Coronary artery (tissue), 2 donors: Measurements from ENCODE around the gene ZGLP1.

Experiments used
- DNase-seq: peaks from one replicate; pipeline ENCODE4 v3.0.0-alpha.2; 2017; ENCODE audit warnings: low spot score
- H3K27ac ChIP-seq, 2 donors: fragments of 200-600 bp; sonication (generic); one replicate each; pipeline ENCODE4 v1.5.1; 2016 to 2019
- H3K4me3 ChIP-seq: fragments of 200-600 bp; sonication (generic); 2 replicates; pipeline ENCODE4 v1.5.1; 2016; ENCODE audit warnings: mild to moderate bottlenecking, moderate library complexity
- TF ChIP-seq, protein P1 (sequence below): fragments of 200-600 bp; sonication (generic); IDR thresholded peaks from one replicate; pipeline ENCODE4 v1.5.1; 2019; ENCODE audit warnings: antibody characterized with exemption

ZGLP1 gene

DNA sequence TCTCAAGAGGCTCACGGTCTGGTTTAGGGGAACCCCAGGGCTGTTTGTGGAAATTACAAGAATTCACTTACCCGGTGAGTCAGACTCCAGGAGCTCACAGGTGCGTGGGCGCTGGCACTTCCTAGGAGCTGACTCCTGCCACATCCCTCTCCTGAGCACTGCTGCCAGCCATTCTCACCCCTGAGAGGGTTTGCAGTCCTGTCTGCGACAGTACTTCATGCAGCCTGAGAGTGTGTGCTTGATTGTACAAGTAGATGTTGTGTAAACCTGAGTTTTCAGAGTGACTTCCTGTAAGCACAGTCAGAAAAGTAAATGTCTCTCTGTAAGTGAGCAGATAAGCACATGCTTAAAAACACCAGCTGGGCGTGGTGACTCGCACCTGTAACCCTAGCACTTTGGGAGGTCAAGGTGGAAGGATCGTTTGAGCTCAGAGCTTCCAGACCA is 49.5 kb downstream of the ZGLP1 start:
- Histone ChIP-seq H3K4me3 (no peak overlapping the region), H3K27ac (no peak overlapping the region)
- DNase-seq = no peak
- TF ChIP-seq, protein P1, sequence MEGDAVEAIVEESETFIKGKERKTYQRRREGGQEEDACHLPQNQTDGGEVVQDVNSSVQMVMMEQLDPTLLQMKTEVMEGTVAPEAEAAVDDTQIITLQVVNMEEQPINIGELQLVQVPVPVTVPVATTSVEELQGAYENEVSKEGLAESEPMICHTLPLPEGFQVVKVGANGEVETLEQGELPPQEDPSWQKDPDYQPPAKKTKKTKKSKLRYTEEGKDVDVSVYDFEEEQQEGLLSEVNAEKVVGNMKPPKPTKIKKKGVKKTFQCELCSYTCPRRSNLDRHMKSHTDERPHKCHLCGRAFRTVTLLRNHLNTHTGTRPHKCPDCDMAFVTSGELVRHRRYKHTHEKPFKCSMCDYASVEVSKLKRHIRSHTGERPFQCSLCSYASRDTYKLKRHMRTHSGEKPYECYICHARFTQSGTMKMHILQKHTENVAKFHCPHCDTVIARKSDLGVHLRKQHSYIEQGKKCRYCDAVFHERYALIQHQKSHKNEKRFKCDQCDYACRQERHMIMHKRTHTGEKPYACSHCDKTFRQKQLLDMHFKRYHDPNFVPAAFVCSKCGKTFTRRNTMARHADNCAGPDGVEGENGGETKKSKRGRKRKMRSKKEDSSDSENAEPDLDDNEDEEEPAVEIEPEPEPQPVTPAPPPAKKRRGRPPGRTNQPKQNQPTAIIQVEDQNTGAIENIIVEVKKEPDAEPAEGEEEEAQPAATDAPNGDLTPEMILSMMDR = no peak

DNA sequence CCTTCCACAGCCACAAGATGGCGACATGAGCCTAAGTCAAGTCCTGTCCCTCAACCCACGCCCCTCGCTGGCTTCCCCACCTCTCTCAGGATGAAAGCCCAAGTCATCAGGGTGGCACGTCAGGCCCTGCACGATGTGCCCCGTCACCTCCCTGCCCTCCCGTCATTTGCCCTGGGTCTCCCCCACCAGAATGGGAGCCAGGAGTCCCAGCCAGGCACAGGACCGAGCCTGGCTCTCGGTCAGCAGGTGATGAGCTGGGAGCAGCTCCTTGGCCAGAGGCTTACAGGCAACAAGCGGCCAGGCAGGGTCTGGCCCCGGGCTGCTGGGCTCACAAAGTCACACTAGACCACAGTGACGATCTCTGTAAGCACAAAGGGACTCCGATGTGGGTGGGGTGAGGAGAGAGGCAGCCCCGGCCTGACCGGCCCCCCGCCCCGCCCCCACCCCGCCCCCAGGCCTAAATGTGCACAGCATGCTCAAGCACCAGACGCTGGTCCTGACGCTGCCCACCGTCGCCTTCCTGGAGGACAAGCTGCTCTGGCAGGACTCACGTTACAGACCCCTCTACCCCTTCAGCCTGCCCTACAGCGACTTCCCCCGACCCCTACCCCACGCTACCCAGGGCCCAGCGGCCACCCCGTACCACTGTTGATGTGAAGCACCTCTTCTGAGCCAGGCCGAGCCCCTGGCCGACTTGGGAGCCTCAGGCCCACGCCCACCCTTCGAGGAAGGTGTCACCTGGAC is 50.3 kb downstream of the ZGLP1 start:
- no peak overlapping the region for H3K27ac ChIP-seq
- TF ChIP-seq, protein P1 = peak; percentile 50
- no peak for DNase-seq
- no peak overlapping the region for H3K4me3 ChIP-seq

DNA sequence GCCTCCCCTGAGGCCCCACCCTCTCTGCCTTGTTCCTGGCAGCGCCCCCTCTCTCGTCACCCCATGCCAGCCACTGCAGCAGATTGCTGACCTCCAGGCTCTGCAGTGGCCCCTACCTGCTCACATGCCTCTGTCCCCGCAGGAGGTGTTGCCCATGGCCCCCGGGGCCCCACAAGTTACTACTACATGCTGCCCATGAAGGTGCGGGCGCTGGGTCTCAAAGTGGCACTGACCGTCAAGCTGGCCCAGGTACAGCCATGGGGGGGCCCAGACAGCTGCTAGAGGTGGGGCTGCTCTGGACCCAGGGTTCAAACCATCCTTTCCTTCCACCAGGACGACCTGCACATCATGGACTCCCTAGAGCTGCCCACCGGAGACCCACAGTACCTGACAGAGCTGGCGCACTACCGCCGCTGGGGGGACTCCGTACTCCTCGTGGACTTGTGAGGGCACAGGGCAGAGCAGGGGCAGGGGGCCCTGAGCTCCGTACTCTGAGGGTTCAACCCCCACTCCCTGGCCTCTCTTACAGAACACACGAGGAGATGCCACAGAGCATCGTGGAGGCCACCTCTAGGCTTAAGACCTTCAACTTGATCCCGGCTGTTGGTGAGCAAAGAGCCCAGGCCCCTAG is 51.4 kb downstream of the ZGLP1 start:
- Histone ChIP-seq H3K4me3 (no peak overlapping the region), H3K27ac (no peak overlapping the region)
- TF ChIP-seq, protein P1 = no peak
- no peak for DNase-seq

DNA sequence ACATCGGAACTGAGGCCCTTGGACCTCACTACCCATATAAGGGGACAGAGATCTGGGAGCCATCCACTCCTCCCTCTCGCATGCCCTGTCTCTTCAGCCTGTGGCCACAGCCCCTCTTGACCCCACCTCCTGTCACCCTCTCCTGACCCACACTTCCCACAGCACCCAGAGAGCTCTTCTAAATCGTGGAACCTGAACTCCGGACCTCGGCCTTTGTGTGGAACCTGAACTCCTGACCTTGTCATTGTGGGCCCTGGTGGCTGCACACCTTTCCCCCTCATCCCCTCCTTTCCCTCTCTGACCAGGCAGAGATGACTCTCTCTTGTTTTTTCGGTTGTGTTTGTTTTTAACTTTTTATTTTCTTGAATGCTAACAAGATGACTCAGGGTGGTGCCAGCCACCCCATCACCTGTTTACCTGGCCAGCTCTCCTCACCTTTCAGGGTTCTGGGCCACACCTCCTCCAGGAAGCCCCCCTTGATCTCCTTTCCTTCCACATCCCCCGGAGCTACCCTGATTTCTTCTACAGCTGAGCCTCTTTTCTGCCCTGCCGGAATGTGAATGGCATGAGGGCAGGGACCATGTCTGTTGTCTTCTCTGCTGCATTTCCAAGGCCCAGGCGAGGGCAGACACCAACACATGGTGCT is 52.5 kb downstream of the ZGLP1 start:
- Histone ChIP-seq H3K4me3 (no peak overlapping the region), H3K27ac (no peak overlapping the region)
- DNase-seq = no peak
- TF ChIP-seq, protein P1 = no peak

DNA sequence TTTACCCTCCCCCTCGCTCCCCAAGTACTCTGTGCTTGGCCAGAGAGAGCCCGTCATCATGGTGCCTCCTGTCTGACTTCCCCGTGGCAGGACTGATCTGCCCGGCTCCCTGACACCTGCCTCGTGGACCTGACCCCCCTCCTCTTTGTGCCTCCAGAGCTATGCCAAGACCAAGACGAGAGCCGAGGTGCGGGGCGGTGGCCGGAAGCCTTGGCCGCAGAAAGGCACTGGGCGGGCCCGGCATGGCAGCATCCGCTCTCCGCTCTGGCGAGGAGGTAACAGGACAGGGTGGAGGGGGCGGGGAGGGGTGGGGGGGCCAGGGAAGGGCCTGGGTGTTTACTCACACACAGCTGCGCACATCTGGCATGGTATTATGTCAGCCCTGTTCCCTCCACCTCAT is 53.1 kb downstream of the ZGLP1 start:
- no peak overlapping the region for H3K4me3 ChIP-seq
- no peak for DNase-seq
- TF ChIP-seq, protein P1 = no peak
- no peak overlapping the region for H3K27ac ChIP-seq

DNA sequence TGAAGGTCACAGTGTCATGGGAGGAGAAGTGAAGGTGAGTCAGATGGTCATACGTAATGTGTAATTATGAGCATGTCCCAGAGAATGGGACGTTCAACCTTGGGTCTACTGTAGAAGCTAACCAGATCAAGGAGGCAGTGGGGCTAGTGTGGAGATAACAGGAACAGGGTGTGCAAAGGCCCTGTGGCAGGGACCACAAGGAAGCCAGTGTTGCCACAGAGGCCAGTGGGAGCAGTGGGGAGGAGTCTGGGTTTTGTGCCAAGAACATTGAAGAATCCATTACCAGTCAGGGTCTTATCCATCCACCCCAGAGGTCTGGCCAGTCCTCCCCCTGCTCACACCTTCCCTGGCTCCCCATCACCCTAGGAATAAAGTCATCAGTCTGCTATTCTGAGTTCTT is 54.3 kb downstream of the ZGLP1 start:
- TF ChIP-seq, protein P1 = no peak
- H3K27ac ChIP-seq = no peak overlapping the region

More for the DNA sequence above, 54.3 kb downstream of the ZGLP1 start:
- DNase-seq = no peak
- H3K4me3 ChIP-seq = no peak overlapping the region
